Measurements from ENCODE around the gene ZNF438. TPM values are rescaled to one million over a fixed set of nuclear protein-coding genes. Genes with fewer than 3 reads are reported as not detected.

ZNF438 gene
- total RNA-seq, 3 donors from 2014 or later: 4.7 to 12.3 (median 5.0) TPM

GRCh38 chr10:30806850-30807249 is 224.8 kb downstream of the ZNF438 start:
- TF ChIP-seq CTCF (IDR thresholded peaks at IDR 0.05): no peak
- ATAC-seq: no peak
- no peaks in the 10 kb centered on the region for H3K9me3 ChIP-seq
- H3K4me3 ChIP-seq: no peak overlapping the region
- peaks cover 2% of the 10 kb centered on the region for H3K4me1 ChIP-seq (ENCODE audit: low read depth)
- intact Hi-C loops (cut with DNase I, micrococcal nuclease): no loop called here
- no peak for DNase-seq
- no peaks in the 10 kb centered on the region for H3K36me3 ChIP-seq (ENCODE audit: low read depth)

- DNase-seq (no peak), ATAC-seq (no peak)
- no peak for TF ChIP-seq CTCF (IDR thresholded peaks at IDR 0.05)
- Histone ChIP-seq H3K9me3 (no peaks in the 10 kb centered on the region), H3K36me3 (ENCODE audit: low read depth) (no peaks in the 10 kb centered on the region), H3K4me3 (no peak overlapping the region), H3K4me1 (ENCODE audit: low read depth) (no peaks in the 10 kb centered on the region)
- intact Hi-C loops (cut with DNase I, micrococcal nuclease): no loop called here
Measured at GRCh38 chr10:30805061-30805460, 226.6 kb downstream of the ZNF438 start.

- Histone ChIP-seq H3K36me3 (ENCODE audit: low read depth) (no peaks in the 10 kb centered on the region), H3K4me3 (no peak overlapping the region), H3K9me3 (no peaks in the 10 kb centered on the region), H3K4me1 (ENCODE audit: low read depth) (no peaks in the 10 kb centered on the region)
- DNase-seq: peak in 1 of 3 donors; percentile 72
- TF ChIP-seq CTCF (IDR thresholded peaks at IDR 0.05): no peak
- ATAC-seq: peak; percentile 41
- intact Hi-C loops (cut with DNase I, micrococcal nuclease): no loop called here
Measured at GRCh38 chr10:30804478-30805055, 227.1 kb downstream of the ZNF438 start.

GRCh38 chr10:30803892-30804322 is 227.8 kb downstream of the ZNF438 start:
- intact Hi-C loops (cut with DNase I, micrococcal nuclease): no loop called here
- DNase-seq: no peak
- no peak for TF ChIP-seq CTCF (IDR thresholded peaks at IDR 0.05)
- H3K9me3 ChIP-seq: no peaks in the 10 kb centered on the region
- H3K4me3 ChIP-seq: no peak overlapping the region
- no peaks in the 10 kb centered on the region for H3K4me1 ChIP-seq (ENCODE audit: low read depth)
- H3K36me3 ChIP-seq (ENCODE audit: low read depth): no peaks in the 10 kb centered on the region
- peak; percentile 39 for ATAC-seq

GRCh38 chr10:30803058-30803457 is 228.6 kb downstream of the ZNF438 start:
- Histone ChIP-seq H3K4me3 (no peak overlapping the region), H3K36me3 (ENCODE audit: low read depth) (no peaks in the 10 kb centered on the region), H3K4me1 (ENCODE audit: low read depth) (no peaks in the 10 kb centered on the region), H3K9me3 (no peaks in the 10 kb centered on the region)
- DNase-seq (no peak), ATAC-seq (no peak)
- intact Hi-C loops (cut with DNase I, micrococcal nuclease): no loop called here
- TF ChIP-seq CTCF (IDR thresholded peaks at IDR 0.05): no peak

GRCh38 chr10:30800368-30800767 is 231.3 kb downstream of the ZNF438 start:
- no peak overlapping the region for H3K4me3 ChIP-seq
- no peak for ATAC-seq
- no peak for DNase-seq
- intact Hi-C loops (cut with DNase I, micrococcal nuclease): no loop called here
- no peaks in the 10 kb centered on the region for H3K4me1 ChIP-seq (ENCODE audit: low read depth)
- no peaks in the 10 kb centered on the region for H3K9me3 ChIP-seq
- H3K36me3 ChIP-seq (ENCODE audit: low read depth): no peaks in the 10 kb centered on the region
- no peak for TF ChIP-seq CTCF (IDR thresholded peaks at IDR 0.05)
